H9 (cell line): ENCODE measurements around the gene CPAMD8. TPM values are rescaled to one million over a fixed set of nuclear protein-coding genes. Genes with fewer than 3 reads are reported as not detected.

ENCODE experiments used
- DNase-seq: peaks from one replicate; pipeline ENCODE4 v3.0.0-alpha.2; 2017
- H2AFZ ChIP-seq: one replicate; pipeline ENCODE4 v1.6.1; 2013; ENCODE audit warnings: mild to moderate bottlenecking, low read length, control low read depth, moderate library complexity
- H2AK5ac ChIP-seq: 2 replicates; pipeline ENCODE4 v1.6.1; 2013; ENCODE audit warnings: low read length, control low read depth, mixed read lengths; ENCODE audit not compliant: insufficient read length
- H2BK120ac ChIP-seq: one replicate; pipeline ENCODE4 v1.6.1; 2013; ENCODE audit warnings: low read depth, mild to moderate bottlenecking, low read length, control low read depth, inconsistent platforms; ENCODE audit not compliant: poor library complexity, severe bottlenecking
- H2BK12ac ChIP-seq: 2 replicates; pipeline ENCODE4 v1.6.1; 2013; ENCODE audit warnings: low read length, control low read depth, mixed read lengths, low read depth; ENCODE audit not compliant: insufficient read length
- H2BK15ac ChIP-seq: 2 replicates; pipeline ENCODE4 v1.6.1; 2013; ENCODE audit warnings: low read depth, low read length, control low read depth
- H2BK20ac ChIP-seq: one replicate; pipeline ENCODE4 v1.6.1; 2013; ENCODE audit warnings: low read depth, mild to moderate bottlenecking, low read length, control low read depth, inconsistent platforms; ENCODE audit not compliant: poor library complexity, severe bottlenecking
- H2BK5ac ChIP-seq: 2 replicates; pipeline ENCODE4 v1.6.1; 2013; ENCODE audit warnings: low read length, control low read depth, mixed read lengths; ENCODE audit not compliant: insufficient read length
- H3K14ac ChIP-seq: 2 replicates; pipeline ENCODE4 v1.6.1; 2013; ENCODE audit warnings: low read length, control low read depth; ENCODE audit not compliant: insufficient read depth
- H3K18ac ChIP-seq: 2 replicates; pipeline ENCODE4 v1.6.1; 2013; ENCODE audit warnings: low read depth, mild to moderate bottlenecking, mixed read lengths, low read length, control low read depth; ENCODE audit not compliant: insufficient read length
- H3K23ac ChIP-seq: 2 replicates; pipeline ENCODE4 v1.6.1; 2013; ENCODE audit warnings: low read length, control low read depth, mixed read lengths, low read depth; ENCODE audit not compliant: insufficient read length
- H3K23me2 ChIP-seq: 2 replicates; pipeline ENCODE4 v1.6.1; 2013; ENCODE audit warnings: low read depth, mild to moderate bottlenecking, mixed read lengths, low read length, control low read depth; ENCODE audit not compliant: insufficient read length, poor library complexity, severe bottlenecking
- H3K27ac ChIP-seq: 2 replicates; pipeline ENCODE4 v1.5.1; 2013; ENCODE audit warnings: low read length, control low read depth, mixed read lengths, low read depth; ENCODE audit not compliant: insufficient read length
- H3K27me3 ChIP-seq: 2 replicates; pipeline ENCODE4 v1.6.1; 2013; ENCODE audit warnings: low read length, control low read depth, inconsistent platforms; ENCODE audit not compliant: insufficient read depth
- H3K4ac ChIP-seq: 2 replicates; pipeline ENCODE4 v1.6.1; 2013; ENCODE audit warnings: low read depth, mild to moderate bottlenecking, control low read depth, inconsistent platforms, low read length, moderate library complexity
- H3K4me1 ChIP-seq: 2 replicates; pipeline ENCODE4 v1.6.1; 2013; ENCODE audit warnings: low read length, control low read depth, inconsistent platforms; ENCODE audit not compliant: insufficient read depth
- H3K4me2 ChIP-seq: 2 replicates; pipeline ENCODE4 v1.6.1; 2013; ENCODE audit warnings: low read length, control low read depth, mixed read lengths; ENCODE audit not compliant: insufficient read length, insufficient read depth
- H3K56ac ChIP-seq: 2 replicates; pipeline ENCODE4 v1.6.1; 2013; ENCODE audit warnings: low read depth, mild to moderate bottlenecking, mixed read lengths, low read length, control low read depth; ENCODE audit not compliant: insufficient read length
- H3K79me1 ChIP-seq: 2 replicates; pipeline ENCODE4 v1.6.1; 2013; ENCODE audit warnings: low read depth, mild to moderate bottlenecking, moderate library complexity, low read length, control low read depth, inconsistent platforms; ENCODE audit not compliant: insufficient read depth, poor library complexity, severe bottlenecking
- H3K79me2 ChIP-seq: 2 replicates; pipeline ENCODE4 v1.6.1; 2013; ENCODE audit warnings: low read length, control low read depth, inconsistent platforms; ENCODE audit not compliant: insufficient read depth
- H3K9ac ChIP-seq: 2 replicates; pipeline ENCODE4 v1.6.1; 2013; ENCODE audit warnings: low read length, control low read depth, mixed read lengths; ENCODE audit not compliant: insufficient read length; ENCODE audit errors: extremely low read depth
- H3K9me3 ChIP-seq: one replicate; pipeline ENCODE4 v1.6.1; 2013; ENCODE audit warnings: low read depth, low read length, inconsistent platforms; ENCODE audit not compliant: control insufficient read depth
- H3T11ph ChIP-seq: one replicate; pipeline ENCODE4 v1.6.1; 2013; ENCODE audit warnings: mild to moderate bottlenecking, low read length, control low read depth, inconsistent platforms
- H4K20me1 ChIP-seq: one replicate; pipeline ENCODE4 v1.6.1; 2013; ENCODE audit not compliant: control insufficient read depth, insufficient read length, insufficient read depth
- H4K5ac ChIP-seq: 2 replicates; pipeline ENCODE4 v1.6.1; 2013; ENCODE audit warnings: low read depth, mild to moderate bottlenecking, mixed read lengths, low read length, control low read depth; ENCODE audit not compliant: insufficient read length
- H4K8ac ChIP-seq: replicated peaks from 2 replicates; pipeline ENCODE4 v1.6.1; 2013; ENCODE audit warnings: low read length, control low read depth, mixed read lengths, low read depth; ENCODE audit not compliant: insufficient read length
- H4K91ac ChIP-seq: 2 replicates; pipeline ENCODE4 v1.6.1; 2013; ENCODE audit warnings: low read depth, mild to moderate bottlenecking, moderate library complexity, mixed read lengths, low read length, control low read depth; ENCODE audit not compliant: insufficient read length
- H3K27ac Mint-ChIP-seq, 3 experiments: 2 replicates in 2 of 3; 3 replicates in 1 of 3; pipeline ENCODE4 v1.8.0; 2020 to 2021; ENCODE audit warnings: mixed read lengths in 3 of 3, mild to moderate bottlenecking in 1 of 3, moderate library complexity in 1 of 3
- H3K27me3 Mint-ChIP-seq: 2 replicates; pipeline ENCODE4 v1.8.0; 2021; ENCODE audit warnings: low read depth, mild to moderate bottlenecking, moderate library complexity, mixed read lengths
- H3K36me3 Mint-ChIP-seq, 3 experiments: 2 replicates in 2 of 3; 3 replicates in 1 of 3; pipeline ENCODE4 v1.8.0; 2020 to 2021; ENCODE audit warnings: low read depth in 3 of 3, mixed read lengths in 3 of 3; ENCODE audit not compliant: insufficient read depth in 1 of 3
- H3K4me1 Mint-ChIP-seq, 2 experiments: 2 replicates each; pipeline ENCODE4 v1.8.0; 2020; ENCODE audit warnings: mixed read lengths in 2 of 2
- H3K4me3 Mint-ChIP-seq, 2 experiments: 2 replicates in 1 of 2; 3 replicates in 1 of 2; pipeline ENCODE4 v1.8.0; 2020 to 2021; ENCODE audit warnings: mild to moderate bottlenecking in 2 of 2, mixed read lengths in 2 of 2, moderate library complexity in 1 of 2
- H3K9me3 Mint-ChIP-seq, 2 experiments: 2 replicates in 1 of 2; 3 replicates in 1 of 2; pipeline ENCODE4 v1.8.0; 2020; ENCODE audit warnings: mild to moderate bottlenecking in 2 of 2, mixed read lengths in 2 of 2, moderate library complexity in 1 of 2
- WGBS: extraction: QIAGEN DNeasy Blood & Tissue Kit; methylation state at CpG from one replicate; pipeline ENCODE4 v1.1.7; 2013; ENCODE audit warnings: missing lambda C conversion rate, low lambda C conversion rate, mixed read lengths; ENCODE audit not compliant: insufficient read length; ENCODE audit errors: extremely low coverage; 5-methylcytosine and 5-hydroxymethylcytosine counted together
- total RNA-seq: library from RNA; stranded (reverse); gene quantifications from 2 replicates; pipeline ENCODE4 v1.2.1, GENCODE V29; 2021
- TF ChIP-seq, protein P1 (sequence below): fragments of 200-600 bp; sonication (generic); conservative IDR thresholded peaks from 3 replicates; pipeline ENCODE4 v1.8.0; 2021; ENCODE audit warnings: antibody characterized with exemption, mild to moderate bottlenecking

The CPAMD8 gene
- total RNA-seq, 1 experiment from 2014 or later = 12.0 TPM

DNA sequence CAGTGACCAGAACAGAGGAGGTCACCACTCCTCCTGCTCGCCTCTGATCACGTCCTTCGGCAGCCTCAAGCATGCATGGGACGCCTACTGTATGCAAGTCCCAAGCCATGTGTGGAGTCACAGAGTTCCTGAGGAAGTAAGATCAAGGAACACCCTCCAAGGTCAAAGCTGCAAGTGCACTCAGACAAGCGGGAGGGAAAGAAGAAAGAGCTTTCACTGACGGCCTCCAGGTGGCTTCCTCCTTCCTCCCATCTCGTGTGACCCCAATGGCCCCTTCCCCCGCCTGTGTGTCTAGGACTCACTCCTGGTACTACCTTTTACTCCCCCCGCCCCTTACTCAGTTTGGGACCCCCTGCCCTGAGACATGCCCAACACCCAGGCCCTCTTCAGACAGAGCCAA lies 42.6 kb upstream of the CPAMD8 start:
- H3K4ac ChIP-seq = no peak overlapping the region
- no peak overlapping the region for H2BK120ac ChIP-seq
- Mint-ChIP-seq H3K27me3 (no peaks in the 10 kb centered on the region), H3K4me3 (peak overlapping the region in 1 of 2 experiments; percentile 17; a peak in 1 of 5 replicates), H3K27ac (peak overlapping the region in 2 of 3 experiments; percentile 84 to 90; a peak in 3 of 7 replicates), H3K9me3 (no peaks in the 10 kb centered on the region), H3K36me3 (peaks cover 39 to 68% (median 50%) of the 10 kb centered on the region in 3 experiments), H3K4me1 (peaks cover 29 to 31% of the 10 kb centered on the region in 2 experiments)
- no peak overlapping the region for H2BK12ac ChIP-seq
- H3K4me1 ChIP-seq = peaks cover 3% of the 10 kb centered on the region; the same call in 1 of the 2 replicates
- H3K79me1 ChIP-seq = peaks cover 3% of the 10 kb centered on the region
- H3K4me2 ChIP-seq = no peak overlapping the region
- H3T11ph ChIP-seq = no peak overlapping the region
- H3K56ac ChIP-seq = no peak overlapping the region
- no peak overlapping the region for H4K91ac ChIP-seq
- H3K9ac ChIP-seq = no peak overlapping the region
- H3K23ac ChIP-seq = no peak overlapping the region
- no peaks in the 10 kb centered on the region for H4K20me1 ChIP-seq
- no peak overlapping the region for H2AFZ ChIP-seq
- H3K23me2 ChIP-seq = no peaks in the 10 kb centered on the region
- H2AK5ac ChIP-seq = no peak overlapping the region
- no peak overlapping the region for H4K8ac ChIP-seq
- peaks cover 5% of the 10 kb centered on the region; the same call in 1 of the 2 replicates for H3K79me2 ChIP-seq
- TF ChIP-seq, protein P1, sequence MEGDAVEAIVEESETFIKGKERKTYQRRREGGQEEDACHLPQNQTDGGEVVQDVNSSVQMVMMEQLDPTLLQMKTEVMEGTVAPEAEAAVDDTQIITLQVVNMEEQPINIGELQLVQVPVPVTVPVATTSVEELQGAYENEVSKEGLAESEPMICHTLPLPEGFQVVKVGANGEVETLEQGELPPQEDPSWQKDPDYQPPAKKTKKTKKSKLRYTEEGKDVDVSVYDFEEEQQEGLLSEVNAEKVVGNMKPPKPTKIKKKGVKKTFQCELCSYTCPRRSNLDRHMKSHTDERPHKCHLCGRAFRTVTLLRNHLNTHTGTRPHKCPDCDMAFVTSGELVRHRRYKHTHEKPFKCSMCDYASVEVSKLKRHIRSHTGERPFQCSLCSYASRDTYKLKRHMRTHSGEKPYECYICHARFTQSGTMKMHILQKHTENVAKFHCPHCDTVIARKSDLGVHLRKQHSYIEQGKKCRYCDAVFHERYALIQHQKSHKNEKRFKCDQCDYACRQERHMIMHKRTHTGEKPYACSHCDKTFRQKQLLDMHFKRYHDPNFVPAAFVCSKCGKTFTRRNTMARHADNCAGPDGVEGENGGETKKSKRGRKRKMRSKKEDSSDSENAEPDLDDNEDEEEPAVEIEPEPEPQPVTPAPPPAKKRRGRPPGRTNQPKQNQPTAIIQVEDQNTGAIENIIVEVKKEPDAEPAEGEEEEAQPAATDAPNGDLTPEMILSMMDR = peak; percentile 44; the same call in 2 of the 3 replicates
- H3K18ac ChIP-seq = no peak overlapping the region
- H3K14ac ChIP-seq = no peak overlapping the region
- DNase-seq = no peak
- H3K27me3 ChIP-seq = no peaks in the 10 kb centered on the region
- no peak overlapping the region for H2BK5ac ChIP-seq
- H3K27ac ChIP-seq = no peak overlapping the region
- WGBS = no CpG with 5 or more reads among the region's 9 CpGs
- no peaks in the 10 kb centered on the region for H3K9me3 ChIP-seq
- H2BK20ac ChIP-seq = no peak overlapping the region
- H4K5ac ChIP-seq = no peak overlapping the region
- no peak overlapping the region for H2BK15ac ChIP-seq
